Stimulated activated CD8-positive, alpha-beta memory T cell treated with anti-CD3 and anti-CD28 coated beads, Interleukin-4, amount 100 ng/mL, for 4 hours (primary cell): ENCODE measurements around the gene GNPTAB.

ENCODE experiments used
- DNase-seq, 2 donors: peaks; one replicate each; pipeline ENCODE4 v3.0.0-alpha.2; 2020; ENCODE audit warnings: low read depth in 2 of 2, low spot score in 1 of 2

The GNPTAB gene

GRCh38 chr12:101697930-101698799 lies 132.6 kb downstream of the GNPTAB start:
- no peak for DNase-seq

GRCh38 chr12:101697197-101697929 lies 133.4 kb downstream of the GNPTAB start, which contains the start of gene CHPT1:
CHPT1 (plus strand) TSS chr12:101697640; CDS start chr12:101697862, 222 bp downstream.
- peak; percentile 9 to 31 for DNase-seq

- DNase-seq = no peak
These were observed 134.2 kb downstream of the GNPTAB start for GRCh38 chr12:101696251-101697196.

GRCh38 chr12:101695706-101696105 lies 135.1 kb downstream of the GNPTAB start:
- no peak for DNase-seq
